Measurements from ENCODE around the gene NFASC.

Gene NFASC

DNA sequence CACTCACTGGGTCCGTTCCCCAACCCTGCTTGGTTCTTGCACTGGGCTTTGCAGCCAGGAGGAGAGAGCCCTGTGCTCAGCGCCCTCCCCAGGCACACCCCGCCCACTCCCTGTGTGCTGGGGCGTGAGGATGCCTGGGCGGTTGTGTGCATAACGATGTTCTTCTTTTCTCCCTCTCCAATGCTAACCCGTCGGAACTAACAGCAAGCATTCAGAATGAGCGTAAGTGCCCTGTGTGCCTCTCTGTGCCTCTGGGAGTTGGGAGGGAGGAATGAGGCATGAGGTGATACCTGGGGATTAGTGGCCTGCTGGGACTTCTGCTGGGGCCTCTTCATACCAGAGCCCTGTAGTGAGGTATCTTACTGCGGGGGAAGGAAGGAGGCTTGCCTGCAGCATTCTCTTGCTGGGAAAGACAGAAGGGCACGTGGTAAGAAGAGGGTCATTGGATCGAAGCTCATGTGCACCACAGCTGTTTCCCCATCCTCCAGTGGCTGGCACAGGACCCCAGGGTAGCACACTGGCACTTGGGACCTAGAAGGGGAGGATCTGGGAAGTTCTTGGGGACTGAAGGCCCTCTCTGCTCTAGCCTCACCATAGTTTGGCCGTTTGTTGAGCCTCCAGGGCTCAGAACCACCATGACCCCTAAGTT, 79.8 kb downstream of the NFASC start:
- TF ChIP-seq, protein P1, sequence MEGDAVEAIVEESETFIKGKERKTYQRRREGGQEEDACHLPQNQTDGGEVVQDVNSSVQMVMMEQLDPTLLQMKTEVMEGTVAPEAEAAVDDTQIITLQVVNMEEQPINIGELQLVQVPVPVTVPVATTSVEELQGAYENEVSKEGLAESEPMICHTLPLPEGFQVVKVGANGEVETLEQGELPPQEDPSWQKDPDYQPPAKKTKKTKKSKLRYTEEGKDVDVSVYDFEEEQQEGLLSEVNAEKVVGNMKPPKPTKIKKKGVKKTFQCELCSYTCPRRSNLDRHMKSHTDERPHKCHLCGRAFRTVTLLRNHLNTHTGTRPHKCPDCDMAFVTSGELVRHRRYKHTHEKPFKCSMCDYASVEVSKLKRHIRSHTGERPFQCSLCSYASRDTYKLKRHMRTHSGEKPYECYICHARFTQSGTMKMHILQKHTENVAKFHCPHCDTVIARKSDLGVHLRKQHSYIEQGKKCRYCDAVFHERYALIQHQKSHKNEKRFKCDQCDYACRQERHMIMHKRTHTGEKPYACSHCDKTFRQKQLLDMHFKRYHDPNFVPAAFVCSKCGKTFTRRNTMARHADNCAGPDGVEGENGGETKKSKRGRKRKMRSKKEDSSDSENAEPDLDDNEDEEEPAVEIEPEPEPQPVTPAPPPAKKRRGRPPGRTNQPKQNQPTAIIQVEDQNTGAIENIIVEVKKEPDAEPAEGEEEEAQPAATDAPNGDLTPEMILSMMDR (IDR thresholded peaks at IDR 0.05; ENCODE audit: extremely low read depth, missing control alignments) = no peak
- DNase-seq (ENCODE audit: low spot score) = no peak

DNA sequence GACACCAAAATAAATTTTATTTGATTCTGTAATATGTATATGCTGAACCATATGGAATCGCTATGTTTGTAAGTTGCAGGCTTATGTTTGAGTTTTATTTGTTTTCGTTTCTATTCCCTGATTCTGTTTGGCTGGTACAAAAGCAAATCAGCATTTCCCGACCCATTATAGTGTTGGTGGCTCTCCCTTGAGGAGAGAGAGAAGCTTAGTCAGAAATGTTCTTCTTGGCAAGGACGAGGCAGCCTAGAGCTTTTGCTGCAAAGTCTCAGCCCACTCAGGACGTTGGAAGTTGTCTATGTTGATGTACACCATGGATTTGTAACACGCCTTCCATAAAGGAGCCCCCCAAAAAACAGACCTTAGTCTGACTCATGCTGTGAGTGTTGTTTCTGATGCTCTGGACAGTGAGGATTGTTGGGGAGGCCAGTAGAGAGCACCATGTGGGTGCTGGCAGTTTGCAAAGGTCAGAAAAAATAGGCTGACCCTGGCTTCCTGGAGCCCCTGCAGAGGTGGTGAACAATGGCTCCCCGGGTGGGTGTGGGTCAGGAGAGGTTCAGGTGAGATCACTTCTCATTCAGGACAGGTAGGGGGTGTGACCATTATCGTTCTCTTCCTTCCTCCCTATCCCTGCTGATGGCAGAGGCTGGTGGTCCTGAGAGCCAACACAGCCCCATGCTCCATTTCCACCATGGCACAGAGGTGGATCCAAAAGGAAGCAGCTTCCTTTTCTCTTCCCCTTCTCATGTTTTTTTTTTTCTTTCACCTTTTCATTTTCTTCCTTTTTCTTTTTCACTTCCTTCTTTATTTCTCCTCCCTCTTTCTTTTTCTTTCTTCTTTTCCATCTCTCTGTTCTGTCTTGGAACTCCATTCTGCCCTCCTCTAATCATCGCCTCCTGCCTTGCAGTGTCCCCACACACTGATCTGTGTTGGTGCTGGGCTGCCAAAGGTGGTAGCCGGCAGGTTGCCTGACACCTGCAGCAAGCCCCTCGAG, 88.0 kb downstream of the NFASC start:
- TF ChIP-seq, protein P1 (IDR thresholded peaks at IDR 0.05; ENCODE audit: extremely low read depth, missing control alignments) = no peak
- no peak for DNase-seq (ENCODE audit: low spot score)

DNA sequence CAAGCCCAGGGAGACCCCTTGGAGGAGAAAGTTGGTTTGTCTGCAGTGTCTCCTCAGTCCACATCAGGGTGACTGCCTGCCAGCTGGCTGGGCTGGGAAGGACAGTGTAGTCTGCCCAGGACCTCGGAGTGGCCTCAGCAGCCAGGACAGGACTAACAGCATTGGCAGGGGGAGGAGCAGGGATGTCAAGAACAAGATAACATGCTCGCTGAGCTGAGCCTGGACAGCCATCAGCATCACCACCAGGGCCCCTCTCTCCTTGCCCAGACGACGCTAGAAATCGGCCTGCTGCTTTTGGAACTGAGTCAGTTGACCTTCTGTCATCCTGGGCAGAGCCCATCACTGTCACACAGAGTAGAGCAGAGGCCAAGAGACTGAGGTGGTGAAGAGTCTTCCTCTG, 88.7 kb downstream of the NFASC start:
- TF ChIP-seq, protein P1 (IDR thresholded peaks at IDR 0.05; ENCODE audit: extremely low read depth, missing control alignments) = no peak
- DNase-seq (ENCODE audit: low spot score) = no peak

DNA sequence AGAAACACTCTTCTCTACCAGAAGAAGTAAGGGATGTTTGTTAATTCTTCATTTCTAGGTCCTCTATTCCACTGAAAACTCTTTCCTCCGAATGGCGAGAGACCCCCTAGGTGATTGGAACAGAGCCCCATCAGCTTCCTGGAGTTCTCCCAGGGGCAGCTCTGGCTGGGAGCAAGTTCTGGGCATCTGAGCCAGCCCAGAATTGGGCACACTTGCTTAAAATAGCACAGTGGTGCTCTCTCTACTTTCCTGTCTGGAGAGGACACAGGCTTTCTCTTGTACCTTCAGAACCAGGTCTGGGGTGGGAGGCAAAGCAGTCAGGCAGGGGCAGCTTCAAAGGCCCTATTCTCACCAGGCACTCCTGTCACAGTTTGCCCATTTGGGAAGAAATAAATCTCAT, 89.2 kb downstream of the NFASC start:
- DNase-seq (ENCODE audit: low spot score) = no peak
- TF ChIP-seq, protein P1 (IDR thresholded peaks at IDR 0.05; ENCODE audit: extremely low read depth, missing control alignments) = no peak

DNA sequence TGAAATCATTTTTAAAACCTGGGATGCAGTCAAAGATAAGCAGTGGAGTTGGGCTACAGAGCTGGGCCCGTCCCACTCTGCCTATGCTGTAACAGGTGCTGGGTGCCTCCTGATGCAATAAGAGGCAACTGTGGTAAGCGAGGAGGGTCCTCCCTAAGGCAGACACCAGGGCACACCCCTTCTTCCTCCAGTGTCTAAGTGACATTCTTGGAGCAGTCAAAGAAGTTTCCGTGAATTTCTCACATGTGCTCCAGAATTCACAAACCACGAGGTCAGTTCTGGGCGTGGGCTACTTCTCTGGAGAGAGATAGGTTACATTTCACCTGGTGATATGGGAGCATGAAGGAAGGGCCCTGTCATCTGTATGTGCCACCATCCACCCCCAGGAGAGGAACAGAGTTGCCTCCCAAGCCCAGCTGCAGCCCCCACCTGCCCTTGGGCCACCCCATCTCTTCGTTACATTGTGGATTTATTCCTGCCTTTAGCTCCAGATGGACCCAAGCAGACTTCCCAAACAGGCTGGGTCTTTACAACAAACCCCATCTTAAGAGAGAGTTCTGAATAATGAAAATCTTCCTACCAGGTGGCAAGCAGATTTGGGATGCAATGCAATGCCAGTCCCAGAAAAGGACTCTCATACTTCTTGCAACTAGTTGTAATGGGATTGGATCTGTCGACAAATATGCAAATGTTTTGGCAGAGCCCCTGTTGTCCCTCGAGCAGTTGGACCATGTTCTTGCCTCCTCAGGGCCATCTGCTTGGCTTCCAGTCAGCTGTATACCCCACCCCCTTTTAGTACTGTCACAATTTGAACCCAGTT, 89.9 kb downstream of the NFASC start:
- no peak for DNase-seq (ENCODE audit: low spot score)
- TF ChIP-seq, protein P1 (IDR thresholded peaks at IDR 0.05; ENCODE audit: extremely low read depth, missing control alignments) = no peak

DNA sequence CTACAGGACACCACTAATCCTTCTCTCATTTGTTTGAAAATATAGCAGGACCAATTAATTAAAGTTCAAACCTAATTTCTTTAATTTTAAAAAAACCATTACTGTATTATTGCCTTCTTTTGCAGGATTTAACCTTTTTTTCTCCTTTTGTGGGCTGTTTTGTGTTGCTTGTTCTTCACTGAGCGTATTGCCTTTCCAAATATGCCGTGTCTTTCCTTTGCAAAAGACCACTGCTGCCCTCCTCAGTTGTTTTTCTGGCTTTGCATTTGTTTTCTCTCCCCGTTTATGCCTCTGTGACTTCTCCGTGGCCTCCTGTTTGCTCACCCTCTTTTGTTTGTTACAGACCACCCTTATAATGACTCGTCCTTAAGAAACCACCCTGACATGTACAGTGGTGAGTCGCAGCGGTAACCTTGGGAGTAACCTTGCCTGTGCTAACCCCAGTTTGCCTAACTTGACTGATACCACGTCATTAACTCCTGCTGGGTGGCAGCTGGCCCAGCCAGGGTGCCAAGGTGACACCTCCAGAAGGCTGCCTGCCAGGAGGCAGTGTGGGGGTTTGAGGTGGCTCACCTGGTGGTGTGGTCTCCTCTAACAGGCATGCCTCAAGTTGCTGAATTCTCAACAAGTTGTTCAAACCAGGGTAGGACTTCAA, 91.2 kb downstream of the NFASC start:
- no peak for DNase-seq (ENCODE audit: low spot score)
- TF ChIP-seq, protein P1 (IDR thresholded peaks at IDR 0.05; ENCODE audit: extremely low read depth, missing control alignments) = no peak

Data from GM20000 (cell line).